K562 (cell line): ENCODE data around the gene VMA21. TPM values are rescaled to one million over a fixed set of nuclear protein-coding genes. Genes with fewer than 3 reads are reported as not detected.

Source experiments
- CREB1 ChIP-seq, 2 experiments: sonication (generic) in 1 of 2; formaldehyde crosslinking in 1 of 2; IDR thresholded peaks; 2 replicates each; pipeline versions ENCODE4 v1.6.1 to v1.8.0; 2012 to 2022; ENCODE audit warnings: inconsistent platforms in 1 of 2, mild to moderate bottlenecking in 1 of 2, missing genetic modification reagents in 1 of 2, moderate library complexity in 1 of 2
- CREM ChIP-seq: IDR thresholded peaks from 2 replicates; pipeline ENCODE4 v1.6.1; 2014; ENCODE audit warnings: antibody characterized with exemption, low read depth
- MBD1 ChIP-seq: fragments of 250-450 bp; sonication (Bioruptor Pico); IDR thresholded peaks from 2 replicates; pipeline ENCODE4 v1.8.0; 2022; ENCODE audit warnings: inconsistent platforms
- MEIS2 ChIP-seq: fragments of 450-650 bp; IDR thresholded peaks from 2 replicates; pipeline ENCODE4 v1.6.1; 2014; ENCODE audit warnings: mild to moderate bottlenecking; ENCODE audit not compliant: partially characterized antibody
- MGA ChIP-seq: fragments of 450-650 bp; IDR thresholded peaks from 2 replicates; pipeline ENCODE4 v1.6.1; 2016; ENCODE audit warnings: mild to moderate bottlenecking, moderate library complexity
- POLR2H ChIP-seq: IDR thresholded peaks from 2 replicates; pipeline ENCODE4 v1.6.1; 2016; ENCODE audit warnings: missing genetic modification characterization, low read depth, mild to moderate bottlenecking, control low read depth, missing compliant biosample characterization, moderate library complexity
- TEAD1 ChIP-seq, 2 experiments: fragments of 450-650 bp in 1 of 2; sonication (generic) in 1 of 2; formaldehyde crosslinking; IDR thresholded peaks; 2 replicates each; pipeline versions ENCODE4 v1.4.0 to v1.8.0; 2020 to 2022; ENCODE audit warnings: mild to moderate bottlenecking in 2 of 2, missing genetic modification reagents in 1 of 2
- TFE3 ChIP-seq: fragments of 450-650 bp; formaldehyde crosslinking; IDR thresholded peaks from 2 replicates; pipeline ENCODE4 v1.4.0; 2020; ENCODE audit warnings: mild to moderate bottlenecking, mixed read lengths
- polyA plus RNA-seq, 8 experiments: library from polyadenylated mRNA; depleted of rRNA in 4 of 8; stranded (reverse) in 5 of 8; unstranded in 3 of 8; fragments of >200 nt; fragmentation: Nextera tagmentation in 2 of 8; fragmentation: Illumina TruSeq in 1 of 8; extraction: Ambion mirVana in 2 of 8; extraction: Trizol in 1 of 8; gene quantifications; 2 replicates each; pipeline versions ENCODE4 v1.2.1 to v1.2.3, GENCODE V29; 2011 to 2014; ENCODE audit warnings: inconsistent platforms in 1 of 8, missing spikeins in 1 of 8
- total RNA-seq, 7 experiments: library from RNA; depleted of rRNA in 6 of 7; stranded (reverse); fragments of >200 nt in 6 of 7; fragmentation: Illumina TruSeq in 2 of 7; extraction: Trizol in 2 of 7; gene quantifications; 2 replicates each; pipeline versions ENCODE4 v1.2.1 to v1.2.3, GENCODE V29; 2011 to 2021; ENCODE audit warnings: low replicate concordance in 1 of 7

The VMA21 gene
- total and polyA plus RNA-seq, 9 of the 15 experiments (the other 6 are each of a cell fraction or from before 2014, with no cell fraction given): 17.5 to 101 (median 47.5) TPM

GRCh38 chrX:151396825-151397740 lies at the start of gene VMA21 (continued):
- TF ChIP-seq TFE3 (CRISPR knock-in tag) (peak; percentile 23), MEIS2 (peak; percentile 64), CREB1 (IDR thresholded peaks at IDR 0.05) (peak; percentile 86), CREB1 (CRISPR knock-in tag; IDR thresholded peaks at IDR 0.05) (peak; percentile 65; the same call in 1 of the 2 replicates), MGA (peak; percentile 96), CREM (peak; percentile 84), POLR2H (tag) (0 out of 2 replicates have a peak, but pooled peaks have one; percentile 41), MBD1 (CRISPR knock-in tag) (0 out of 2 replicates have a peak, but pooled peaks have one; percentile 11), TEAD1 (CRISPR knock-in tag; IDR thresholded peaks at IDR 0.05) (0 out of 4 replicates have a peak, but pooled peaks of 1 of the 2 experiments have one; percentile 54)
